ENCODE measurements around the gene PARVB.
"Not testable (repeated sequence)": the region's sequence is repeated elsewhere in the genome, so short reads cannot be mapped to it uniquely, and the experiment has no call there.

Gene PARVB

GRCh38 chr22:44029069-44029468 lies 5.0 kb downstream of the PARVB start:
- DNase-seq = no peak

DNA sequence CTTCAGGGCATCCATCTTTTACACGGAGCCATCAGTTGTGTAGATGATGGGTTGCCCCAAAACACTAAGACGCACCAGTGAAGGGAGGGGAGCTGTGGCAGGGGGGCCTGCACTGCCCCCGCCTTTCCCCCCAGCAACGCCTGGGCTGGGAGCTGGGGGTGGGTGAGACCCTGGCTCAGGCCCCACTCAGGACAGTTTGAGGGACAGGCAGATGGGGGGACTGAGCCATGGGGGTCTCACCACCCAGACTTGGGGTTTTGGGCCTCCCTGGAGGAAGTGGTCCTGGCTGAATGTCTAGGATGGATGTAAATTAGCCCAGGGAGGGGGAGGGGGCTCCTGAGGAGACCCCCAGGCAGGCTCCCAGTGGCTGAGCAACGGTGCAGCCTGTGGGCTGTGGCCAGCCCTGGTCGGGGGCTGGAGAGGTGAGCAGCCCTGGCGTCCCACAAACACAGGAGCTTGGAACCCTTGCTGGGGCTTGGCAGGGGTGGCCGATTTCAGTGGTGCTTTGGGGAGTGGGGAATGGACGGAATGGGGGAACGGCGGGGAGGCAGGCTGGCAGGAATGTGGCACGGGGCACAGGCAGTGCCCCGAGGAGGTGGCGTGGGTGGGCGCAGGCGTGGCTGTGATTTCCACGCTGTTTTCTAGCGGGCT lies 6.1 kb downstream of the PARVB start:
- no peak for DNase-seq

DNA sequence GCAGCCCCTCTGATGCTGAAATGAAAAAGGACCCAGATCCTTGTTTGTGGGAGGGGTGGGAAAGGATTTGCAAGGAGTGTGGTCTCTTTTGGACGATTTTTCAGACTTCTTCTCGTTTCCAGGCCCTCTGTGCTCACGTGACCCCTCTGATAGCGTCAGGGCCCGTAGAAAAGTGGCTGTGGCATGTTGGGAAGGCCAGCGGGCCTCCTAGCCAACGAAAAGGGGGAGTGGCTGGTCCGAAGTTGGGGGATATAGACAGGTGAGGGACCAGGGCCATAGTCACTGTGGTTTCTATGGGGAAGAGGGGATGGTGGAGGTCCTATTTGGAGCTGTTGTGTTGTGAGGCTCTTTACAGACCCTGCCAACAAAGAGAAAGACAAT lies 6.6 kb downstream of the PARVB start:
- DNase-seq = no peak

- peak in 1 of 2 donors; percentile 4 for DNase-seq
These were observed 7.3 kb downstream of the PARVB start for GRCh38 chr22:44031158-44031952.

- no peak for DNase-seq
These were observed 8.1 kb downstream of the PARVB start for GRCh38 chr22:44032126-44032730.

DNA sequence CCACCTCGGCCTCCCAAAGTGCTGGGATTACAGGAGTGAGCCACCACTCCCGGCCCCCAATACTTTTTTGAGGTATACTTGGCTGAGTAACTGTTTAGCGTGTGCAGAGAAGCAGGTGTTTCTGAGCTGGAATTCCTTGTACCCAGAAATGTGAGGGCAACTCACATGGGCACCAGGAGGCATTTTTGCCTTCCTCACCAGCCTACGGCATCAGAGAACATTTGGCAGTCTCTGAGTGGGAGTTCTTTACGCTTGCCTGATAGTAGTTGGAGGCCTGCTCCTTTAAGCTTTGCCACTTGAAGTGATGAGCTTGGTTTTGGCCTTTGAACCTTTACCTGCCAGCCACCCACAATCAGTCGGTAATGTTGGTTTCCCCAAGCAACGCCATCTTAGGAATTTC lies 9.2 kb downstream of the PARVB start:
- DNase-seq = no peak

GRCh38 chr22:44033694-44034093 lies 9.6 kb downstream of the PARVB start:
- no peak for DNase-seq

DNA sequence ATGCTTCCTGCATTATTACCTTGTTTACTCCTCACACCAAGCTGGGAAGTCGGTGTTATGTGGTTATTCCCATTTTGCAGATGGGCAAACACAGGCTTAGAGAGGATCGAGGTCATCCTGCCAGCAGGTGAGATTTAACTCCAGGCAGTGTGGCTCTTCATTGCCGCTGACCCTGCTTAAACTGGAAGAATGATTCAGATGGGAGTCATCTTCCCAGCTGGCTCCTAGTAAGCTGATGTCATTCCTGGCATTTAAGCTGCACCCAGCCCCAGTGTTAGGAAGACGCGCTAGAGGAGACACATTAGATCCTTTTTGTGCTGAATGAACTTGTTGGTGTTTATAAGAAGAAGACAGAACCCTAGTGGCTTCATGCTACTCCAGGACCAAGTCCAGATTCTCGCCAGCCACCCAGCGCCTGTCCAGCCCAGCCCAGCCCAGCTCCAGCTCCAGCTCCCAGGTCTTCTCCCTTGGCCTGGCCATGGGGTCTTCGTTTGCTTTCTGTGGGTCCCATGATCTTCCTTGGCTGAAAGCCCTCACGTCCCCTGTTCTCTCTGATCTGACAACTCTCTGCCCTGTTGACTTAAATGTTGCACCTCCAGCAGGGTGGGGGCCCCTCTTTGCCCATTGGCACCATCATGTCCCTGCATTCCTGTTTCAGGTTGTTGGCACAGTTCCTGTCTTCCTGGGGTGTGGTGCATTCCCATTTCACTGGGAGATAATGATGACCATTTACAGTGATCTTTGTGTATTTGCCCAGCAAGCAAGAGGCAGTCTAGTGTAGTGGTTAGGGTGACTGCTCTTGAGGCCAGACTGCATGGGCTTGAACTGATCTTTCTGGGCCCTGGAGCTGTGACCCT lies 13.6 kb downstream of the PARVB start:
- no peak for DNase-seq

- DNase-seq = no peak
These were observed 15.6 kb downstream of the PARVB start for GRCh38 chr22:44039566-44040171.

GRCh38 chr22:44042249-44043218 lies 18.4 kb downstream of the PARVB start:
- no peak for DNase-seq

GRCh38 chr22:44045145-44045544 lies 21.0 kb downstream of the PARVB start:
- no peak for DNase-seq

- no peak for DNase-seq
These were observed 22.5 kb downstream of the PARVB start for GRCh38 chr22:44046485-44047141.

- DNase-seq = no peak
These were observed 23.8 kb downstream of the PARVB start for GRCh38 chr22:44047891-44048301.

- no peak for DNase-seq
These were observed 25.6 kb downstream of the PARVB start for GRCh38 chr22:44049486-44050231.

- no peak for DNase-seq
These were observed 26.8 kb downstream of the PARVB start for GRCh38 chr22:44050766-44051355.

DNA sequence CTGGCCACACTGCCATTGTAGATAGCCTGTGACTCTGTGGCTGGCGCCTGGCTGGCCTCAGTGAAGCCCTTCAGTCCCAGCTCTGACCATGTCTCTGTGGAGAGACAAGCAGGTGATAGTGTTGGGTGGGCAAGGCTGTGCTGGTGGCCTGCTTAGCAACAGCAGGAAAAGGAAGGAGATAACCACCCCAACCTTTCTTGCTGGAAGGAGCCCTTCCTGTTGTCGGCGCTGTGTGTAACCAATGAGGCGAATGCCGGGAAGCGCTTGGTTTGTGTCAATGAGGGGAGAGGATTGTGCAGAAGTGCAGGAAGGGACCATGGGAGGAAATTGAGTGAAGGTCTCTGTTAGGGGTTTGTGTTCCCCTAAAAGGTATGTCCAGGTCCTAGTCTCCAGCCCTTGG lies 27.3 kb downstream of the PARVB start:
- no peak for DNase-seq

- DNase-seq = no peak
These were observed 27.9 kb downstream of the PARVB start for GRCh38 chr22:44051961-44052360.

- DNase-seq = no peak
These were observed 31.7 kb downstream of the PARVB start for GRCh38 chr22:44055805-44056204.

GRCh38 chr22:44056649-44057048 lies 32.5 kb downstream of the PARVB start:
- not testable (repeated sequence) for DNase-seq

Data from activated CD4-positive, alpha-beta T cell treated with anti-CD3 and anti-CD28 coated beads for 4 hours (primary cell).